Kidney glomerular epithelial cell (primary cell): ENCODE results near the gene MFAP4.
A peak's percentile ranks its signal among the peaks of the same experiment; 100 is the strongest.
"Not testable (repeated sequence)": the region's sequence is repeated elsewhere in the genome, so short reads cannot be mapped to it uniquely, and the experiment has no call there.

ENCODE experiments used
- DNase-seq: peaks from one replicate; lab custom pipeline; 2025; lab: John Stamatoyannopoulos, UW

The MFAP4 gene

DNA sequence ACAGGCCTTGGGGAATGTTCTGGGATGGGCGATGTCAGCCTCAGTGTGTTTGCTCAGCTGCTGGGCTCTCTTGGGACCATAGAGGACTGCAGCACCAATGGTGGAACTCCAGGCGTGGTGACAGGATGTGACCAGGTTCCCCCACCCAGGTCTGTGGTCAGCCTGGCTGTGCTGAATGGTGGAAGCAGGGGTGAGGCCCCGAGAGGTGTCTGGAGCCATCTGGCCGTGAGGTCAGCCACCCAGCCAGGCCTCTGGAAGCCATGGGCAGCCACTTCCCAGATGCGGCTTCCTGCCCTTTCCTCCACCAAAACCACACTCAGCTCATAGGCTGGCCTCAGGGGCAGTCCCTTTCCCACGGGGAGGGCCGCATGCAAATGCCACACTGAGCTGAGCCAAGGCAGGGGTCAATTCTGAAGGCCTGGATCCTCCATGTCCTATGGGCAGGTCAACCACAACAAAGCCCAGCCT, 16.5 kb downstream of the MFAP4 start:
- no peak for DNase-seq

DNA sequence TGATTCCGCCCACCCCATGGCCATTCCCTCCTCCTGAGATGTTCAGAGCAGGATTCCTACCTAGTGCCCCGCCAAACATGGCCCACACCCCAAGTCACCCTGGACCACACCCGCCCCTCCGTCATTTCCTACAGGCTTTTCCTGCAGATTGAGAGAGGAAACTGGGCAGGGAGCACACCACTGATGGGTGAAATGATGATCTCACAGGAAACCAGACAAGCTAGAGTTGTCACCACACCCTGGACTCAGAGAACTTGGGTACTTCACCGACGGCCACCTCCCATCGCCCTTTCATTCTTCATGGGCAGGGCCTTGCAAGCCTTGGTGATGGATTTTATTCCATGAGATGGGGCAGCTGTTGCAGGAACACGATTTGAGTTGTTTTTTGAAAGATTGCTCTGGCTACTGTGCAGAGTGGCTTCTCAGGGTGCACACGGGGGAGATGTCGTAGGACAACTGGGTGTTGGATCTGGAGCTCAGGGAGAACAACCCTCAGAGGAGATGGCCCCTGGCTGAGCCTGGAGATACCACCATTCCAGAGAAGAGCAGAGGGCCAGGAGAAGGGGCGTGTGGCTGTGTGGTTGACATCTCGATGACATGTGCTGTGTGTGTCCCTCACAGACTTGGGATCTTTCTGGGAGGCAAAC, 17.0 kb downstream of the MFAP4 start:
- no peak for DNase-seq

DNA sequence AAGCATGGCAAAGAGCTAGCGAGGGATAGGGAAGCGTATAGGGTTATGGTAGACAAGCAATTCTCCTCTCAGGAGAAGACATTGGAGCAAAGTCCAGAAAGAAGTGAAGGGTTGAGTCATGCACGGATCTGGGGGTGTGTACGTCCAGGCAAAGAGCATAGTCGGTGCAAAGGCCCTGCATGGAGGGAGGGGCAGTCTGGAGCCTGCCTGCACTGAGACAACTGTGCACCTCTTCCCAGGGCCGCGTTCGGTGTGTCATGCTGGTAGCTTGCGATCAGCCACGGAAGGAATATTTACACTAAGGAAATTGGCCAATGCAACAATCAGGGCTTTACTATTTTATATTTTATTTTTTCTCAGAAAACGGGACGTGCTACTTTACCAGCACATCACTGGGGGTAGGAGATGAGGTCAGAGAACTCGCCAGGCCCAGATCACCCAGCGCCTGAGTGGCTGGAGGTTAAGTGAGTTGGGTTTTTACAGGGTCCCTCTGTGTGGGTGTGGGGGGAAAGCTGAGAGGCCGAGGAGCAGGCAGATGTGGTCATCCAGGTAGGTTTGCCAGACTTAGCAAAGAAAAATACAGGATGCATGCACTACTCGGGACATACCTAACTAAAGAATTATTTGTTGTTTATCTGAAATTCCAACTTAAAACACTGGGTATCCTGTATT, 17.7 kb downstream of the MFAP4 start:
- DNase-seq = no peak

DNA sequence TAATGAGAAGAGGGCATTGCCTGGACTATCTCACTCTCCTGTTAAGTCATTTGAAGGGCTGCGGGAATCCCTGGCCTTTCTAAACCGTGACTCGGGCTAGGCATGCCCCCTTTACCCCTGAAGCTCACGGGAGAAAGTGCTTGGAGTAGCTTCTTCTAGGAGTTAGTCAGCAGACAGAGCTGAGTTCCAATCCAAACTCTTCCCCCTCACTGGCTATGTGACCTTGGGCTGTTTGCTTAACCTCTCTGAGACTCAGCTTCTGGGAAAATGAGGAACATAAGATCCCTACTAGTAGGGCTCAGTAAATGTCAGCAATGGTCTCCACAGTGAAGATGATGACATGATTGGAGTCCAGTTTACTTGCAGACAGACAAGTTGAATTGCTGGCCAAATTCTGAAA, 18.8 kb downstream of the MFAP4 start:
- no peak for DNase-seq

DNA sequence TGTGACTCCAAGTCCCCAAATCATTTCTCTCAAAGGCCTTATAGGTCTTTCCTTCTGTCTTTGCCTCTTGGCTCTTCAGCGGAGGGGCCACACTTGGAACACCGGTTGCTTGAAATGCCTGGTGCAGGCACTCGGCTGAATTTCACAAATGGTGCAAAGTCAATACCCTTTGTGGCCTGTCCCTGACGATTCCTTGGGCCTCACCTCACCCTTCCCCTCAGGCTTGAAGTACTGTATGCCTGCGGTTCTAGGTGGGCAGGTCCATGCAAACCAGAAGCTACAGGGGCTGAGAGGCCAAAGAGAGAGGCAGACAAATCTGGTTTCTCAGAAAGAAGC, 20.4 kb downstream of the MFAP4 start:
- DNase-seq = no peak

DNA sequence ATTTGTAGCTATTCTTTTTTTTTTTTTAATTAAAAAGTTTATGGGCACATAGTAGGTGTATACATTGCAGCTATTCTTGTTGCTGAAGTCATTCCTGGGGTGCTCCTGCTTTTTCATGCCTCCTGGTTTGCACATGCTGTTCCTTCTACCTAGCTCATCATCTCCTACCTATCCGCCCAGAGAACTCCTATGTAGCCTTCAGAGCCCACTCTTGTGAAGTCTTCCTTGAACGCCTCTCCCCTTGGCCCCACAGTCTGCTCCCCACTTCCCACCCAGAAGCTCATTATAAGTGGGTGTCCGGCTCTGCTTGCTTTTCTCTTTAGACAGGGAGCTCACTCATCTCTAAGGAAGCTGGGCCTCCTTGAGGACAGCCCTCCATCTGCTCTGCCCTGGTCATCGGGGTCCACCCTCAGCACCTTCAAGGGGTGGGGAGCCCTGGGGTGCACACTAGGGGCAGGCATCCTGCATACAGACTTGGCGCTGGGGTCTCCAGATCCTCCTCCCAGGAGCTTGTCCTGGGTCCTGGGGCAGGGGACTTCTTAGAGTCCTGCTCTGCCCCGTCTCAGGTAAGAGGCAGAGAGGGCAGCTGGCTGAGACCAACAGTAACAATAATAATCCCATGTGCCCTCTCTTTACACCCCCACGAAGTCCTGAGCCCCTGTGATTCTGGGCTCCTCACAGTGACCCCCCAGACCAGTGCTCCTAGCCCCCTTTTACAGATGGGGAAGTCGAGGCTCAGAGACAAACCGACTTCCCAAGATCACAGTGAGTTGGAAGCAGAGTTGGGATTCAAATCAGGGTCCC, 21.0 kb downstream of the MFAP4 start:
- no peak for DNase-seq

DNA sequence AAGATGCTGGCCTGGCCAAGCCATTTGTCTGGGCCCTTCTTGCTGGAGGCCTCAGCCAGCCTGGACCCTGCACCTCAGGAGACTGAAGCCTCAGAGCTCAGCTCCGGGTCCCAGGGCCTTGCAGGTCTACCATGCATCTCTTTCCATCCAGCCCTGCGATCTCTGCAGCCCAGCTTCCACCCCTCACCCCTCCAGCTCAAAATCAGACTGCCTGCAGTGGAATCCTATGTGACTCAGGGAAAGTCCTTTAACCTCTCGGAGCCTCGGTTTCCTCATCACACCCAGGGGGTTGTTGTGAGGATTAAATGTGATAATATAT, 21.5 kb downstream of the MFAP4 start:
- DNase-seq = no peak

DNA sequence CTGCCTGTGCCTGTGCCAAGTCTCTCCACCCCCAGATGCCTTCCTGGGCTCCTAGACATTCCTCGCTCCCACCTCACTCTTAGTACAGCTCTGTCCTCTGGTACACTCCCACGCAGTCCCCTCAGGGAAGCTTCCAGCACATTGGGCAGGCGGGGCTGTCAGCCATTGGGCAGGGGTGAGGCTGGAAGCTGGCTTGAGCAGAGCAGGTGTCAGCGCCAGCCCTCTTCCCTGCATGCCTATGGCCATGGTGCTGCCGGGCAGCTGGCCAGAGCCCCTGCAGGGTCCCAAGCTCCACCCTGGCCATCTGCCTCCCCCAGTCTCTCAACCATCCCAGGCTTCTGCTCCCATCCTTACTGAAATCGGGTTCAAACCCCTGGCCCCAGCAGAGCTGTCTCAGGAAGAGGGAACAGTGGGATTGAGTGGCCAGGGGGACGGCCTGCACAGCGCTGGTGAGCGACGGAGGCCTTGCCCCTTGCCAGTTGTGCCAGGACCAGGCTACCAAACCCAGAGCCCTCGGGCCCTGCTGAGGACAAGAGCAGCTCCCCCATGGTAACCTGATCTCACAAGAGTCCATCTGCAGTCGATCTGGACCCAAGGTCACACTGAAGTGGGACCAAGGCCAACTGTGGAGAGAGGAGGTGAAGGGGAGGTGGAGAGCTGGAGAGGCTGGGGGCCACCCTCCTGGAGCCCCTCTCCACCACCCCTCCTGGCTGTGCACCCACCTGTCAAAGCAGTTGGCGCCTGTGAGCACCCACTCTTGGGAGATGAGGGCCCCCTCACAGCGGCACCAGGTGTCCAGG, 22.1 kb downstream of the MFAP4 start:
- peak; percentile 32 for DNase-seq

DNA sequence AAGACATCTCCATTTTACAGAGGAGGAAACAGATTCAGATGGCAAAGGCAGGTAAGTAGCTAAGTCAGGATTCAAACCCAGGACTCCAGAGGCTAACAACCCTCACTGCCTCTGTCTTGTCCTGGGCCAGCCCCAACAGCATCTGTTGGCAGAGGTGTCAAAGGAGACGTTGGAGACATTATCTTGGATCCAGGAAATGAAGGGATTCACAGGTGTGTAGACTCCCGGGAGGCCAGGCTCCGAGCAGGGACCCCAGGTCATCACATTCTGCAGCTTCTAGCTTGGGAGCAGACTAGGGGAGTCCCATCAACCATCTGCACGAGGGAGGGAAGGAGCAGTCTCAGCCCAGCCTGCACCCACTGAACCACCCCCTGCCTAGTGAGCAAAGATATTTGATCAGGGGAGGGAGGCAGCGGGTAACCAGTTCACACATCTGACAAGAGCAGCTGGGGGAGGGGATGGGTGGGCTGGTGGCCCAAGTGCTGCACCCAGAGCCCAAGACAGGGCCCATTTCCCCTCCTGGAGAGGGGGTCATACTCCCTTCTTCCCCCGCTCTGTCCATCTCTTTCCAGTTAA, 23.4 kb downstream of the MFAP4 start:
- DNase-seq = no peak

DNA sequence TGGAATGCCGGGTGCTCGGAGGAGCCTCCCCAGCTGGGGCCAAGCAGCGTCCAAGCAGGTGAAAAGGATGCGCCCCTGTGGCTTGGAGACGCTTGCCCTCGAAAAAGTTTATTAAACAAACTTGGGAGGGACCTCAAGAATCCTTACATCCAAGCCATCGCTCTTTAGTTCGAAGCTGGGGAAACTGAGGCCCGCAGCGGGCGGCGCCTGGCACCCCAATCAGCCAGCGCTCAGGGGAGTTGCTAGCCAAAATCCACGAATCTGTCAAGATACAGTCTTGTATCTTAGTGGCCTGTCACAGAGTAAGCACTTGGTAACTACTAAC, 23.9 kb downstream of the MFAP4 start:
- DNase-seq = no peak

DNA sequence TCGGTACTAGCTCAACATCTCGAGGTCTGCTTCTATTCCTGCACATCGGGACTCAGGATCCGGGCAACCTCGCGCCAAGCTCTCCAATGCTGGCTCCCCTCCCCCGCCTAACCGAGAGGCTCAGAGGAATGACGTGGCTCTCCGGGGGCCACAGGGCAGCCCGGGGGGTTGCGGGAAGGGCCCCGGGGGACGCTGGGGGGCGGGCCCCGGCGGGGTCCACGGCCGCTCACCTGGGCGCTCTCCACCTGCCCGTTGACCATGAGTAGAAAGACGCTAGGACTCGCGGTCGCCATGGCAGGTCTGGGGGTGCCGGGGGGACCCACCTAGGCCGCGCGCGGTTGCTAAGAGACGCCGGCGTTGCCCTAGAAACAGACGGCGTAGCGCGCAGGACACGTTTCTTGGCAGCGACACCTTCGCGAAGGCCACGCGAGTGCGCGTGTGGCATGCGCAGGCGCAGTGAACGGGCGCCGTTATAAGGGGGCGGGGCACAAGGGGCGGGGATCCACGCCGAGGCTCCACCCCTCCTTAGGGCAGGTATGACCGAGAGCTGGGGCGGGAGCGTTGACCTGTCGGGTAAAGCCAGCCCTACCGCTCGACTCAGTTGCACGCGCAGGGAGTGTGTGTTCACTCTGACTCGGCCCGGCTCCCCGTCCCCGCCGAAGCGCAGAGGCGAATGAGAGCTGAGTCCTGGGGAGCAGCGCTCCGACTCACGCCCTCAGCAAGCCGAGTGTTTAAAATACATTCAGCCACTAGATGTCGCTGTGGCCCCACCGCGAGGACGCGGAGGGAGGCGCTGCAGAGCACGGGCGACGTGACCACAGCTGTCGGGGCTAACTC, 24.5 kb downstream of the MFAP4 start, which contains the start of gene B9D1:
B9D1 (minus strand) TSS at position 447 of the 837 bp plus-strand sequence; CDS start at position 293, 154 bp downstream.
- peak; percentile 94 for DNase-seq

DNA sequence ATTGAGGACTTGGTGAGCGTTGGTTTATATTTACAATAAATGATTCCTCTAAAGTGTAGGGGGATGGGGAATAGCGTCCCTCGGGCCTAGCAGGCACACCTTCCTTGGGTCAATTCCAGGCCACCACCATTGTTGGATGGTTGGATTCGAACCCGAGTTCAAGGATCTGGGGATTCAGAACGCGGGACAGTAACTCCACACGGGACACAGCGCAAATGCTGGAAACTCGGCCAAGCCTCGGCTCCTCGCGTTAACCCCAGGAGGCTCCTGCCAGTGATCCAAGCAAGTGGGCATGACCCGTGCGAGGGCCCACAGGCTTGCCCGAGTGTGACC, 25.1 kb downstream of the MFAP4 start:
- DNase-seq = no peak

DNA sequence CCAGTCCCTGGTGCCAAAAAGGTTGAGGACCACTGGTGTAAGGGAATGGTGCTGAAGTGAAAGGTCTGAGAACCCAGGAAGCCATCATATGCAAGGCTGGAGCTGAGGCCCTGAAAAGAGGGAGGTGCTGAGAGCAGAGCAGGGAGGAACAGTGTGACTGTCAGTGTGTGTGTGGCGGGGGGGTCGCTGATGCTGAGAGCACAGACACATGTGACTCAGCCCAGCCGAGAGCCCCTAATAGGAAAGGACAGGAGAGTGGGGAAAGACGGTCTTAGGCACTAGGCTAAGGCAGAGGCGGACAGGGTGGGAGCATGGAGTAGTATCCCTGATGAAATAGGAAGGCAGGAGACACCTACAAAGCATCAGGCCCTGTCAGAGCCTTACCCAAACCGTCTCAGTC, 25.7 kb downstream of the MFAP4 start:
- no peak for DNase-seq

DNA sequence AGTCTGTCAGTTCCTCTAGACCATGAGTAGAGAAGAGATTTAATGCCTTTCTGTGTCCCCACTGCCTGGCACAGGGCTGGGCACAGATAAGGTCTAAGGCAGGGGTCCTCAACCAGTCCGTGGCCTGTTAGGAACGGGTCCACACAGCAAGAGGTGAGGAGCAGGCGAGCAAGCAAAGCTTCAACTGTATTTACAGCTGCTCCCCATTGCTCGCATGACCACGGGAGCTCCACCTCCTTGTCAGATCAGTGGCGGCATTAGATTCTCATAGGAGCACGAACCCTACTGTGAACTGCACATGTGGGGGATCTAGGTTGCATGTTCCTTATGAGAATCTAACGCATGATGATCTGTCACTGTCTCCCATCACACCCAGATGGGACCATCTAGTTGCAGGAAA, 26.2 kb downstream of the MFAP4 start:
- no peak for DNase-seq

DNA sequence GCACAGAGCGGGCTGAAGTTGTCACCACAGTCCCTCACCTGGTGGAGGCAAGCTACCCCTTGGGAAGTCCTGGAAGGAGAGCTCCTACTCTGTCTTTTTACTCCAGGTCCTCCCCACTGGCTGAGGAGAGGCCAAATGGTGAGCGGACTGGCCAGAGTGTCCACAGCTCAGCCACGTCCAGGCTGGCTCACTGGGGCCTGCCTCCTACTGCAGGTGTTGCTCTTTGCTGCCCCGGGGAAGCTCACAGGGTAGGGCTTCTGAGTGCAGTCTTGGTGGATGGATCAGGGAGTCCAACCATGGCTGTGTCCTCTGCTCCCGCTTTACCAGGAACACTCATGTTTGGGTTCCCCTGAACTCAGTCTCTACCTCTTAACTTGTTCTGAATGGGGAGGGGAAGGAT, 27.1 kb downstream of the MFAP4 start:
- DNase-seq = no peak

DNA sequence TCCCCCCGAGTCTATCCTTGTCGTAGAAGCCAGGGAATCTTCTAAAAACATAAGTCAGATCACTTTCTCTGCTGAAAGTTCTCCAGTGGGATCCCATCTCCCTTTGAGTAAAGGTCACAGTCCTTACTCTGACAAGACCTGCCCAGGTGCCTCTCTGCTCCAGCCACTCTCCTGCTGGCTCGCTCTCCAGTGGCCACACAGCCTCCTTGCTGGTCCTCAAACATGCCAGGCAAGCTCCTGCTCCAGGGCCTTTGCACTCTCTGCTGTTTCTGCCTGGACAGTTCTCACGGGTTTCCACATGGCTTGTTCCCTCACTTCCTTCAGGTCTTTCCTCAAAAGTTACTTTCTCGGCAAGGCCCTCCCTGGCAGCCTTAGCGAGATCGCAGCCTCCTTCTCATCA, 27.8 kb downstream of the MFAP4 start:
- no peak for DNase-seq

DNA sequence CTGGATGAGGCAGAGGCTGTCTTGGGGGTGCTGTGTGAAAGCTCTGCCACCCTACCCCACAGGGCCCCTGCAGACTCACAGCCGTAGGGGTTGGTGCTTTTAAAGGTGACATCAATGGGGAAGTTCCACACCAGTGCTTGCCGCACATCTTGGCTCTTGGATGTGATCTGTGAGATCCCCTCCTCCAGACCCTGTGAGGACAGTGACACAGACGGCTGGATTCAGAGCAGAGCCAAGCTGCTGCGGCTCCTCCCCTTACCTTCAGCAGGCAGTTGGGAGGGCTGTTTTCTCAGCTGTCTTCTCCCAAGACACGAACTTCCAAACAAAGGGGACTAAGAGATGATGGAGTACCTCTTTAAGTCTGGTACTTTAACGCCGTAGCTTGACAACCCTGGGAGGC, 29.2 kb downstream of the MFAP4 start:
- no peak for DNase-seq

DNA sequence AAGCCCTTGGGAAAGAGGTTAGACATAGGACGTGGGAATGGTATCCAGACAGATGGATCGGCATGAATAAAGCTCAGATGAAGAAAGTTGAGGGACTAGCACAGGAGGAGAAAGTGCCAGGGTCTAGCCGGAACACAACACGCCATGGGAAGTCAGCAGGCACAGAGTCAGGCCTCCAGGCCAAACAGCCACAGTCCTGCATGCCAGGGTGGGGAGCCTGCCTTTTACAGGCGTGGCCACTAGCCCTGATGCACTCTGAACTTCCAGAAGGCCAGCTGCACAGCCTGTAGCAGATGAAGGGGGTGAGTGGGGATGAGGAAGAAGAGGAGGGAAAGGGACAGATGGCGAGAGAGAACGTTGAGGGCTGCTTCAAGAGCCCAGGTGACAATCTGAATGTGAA, 29.6 kb downstream of the MFAP4 start:
- DNase-seq = no peak

DNA sequence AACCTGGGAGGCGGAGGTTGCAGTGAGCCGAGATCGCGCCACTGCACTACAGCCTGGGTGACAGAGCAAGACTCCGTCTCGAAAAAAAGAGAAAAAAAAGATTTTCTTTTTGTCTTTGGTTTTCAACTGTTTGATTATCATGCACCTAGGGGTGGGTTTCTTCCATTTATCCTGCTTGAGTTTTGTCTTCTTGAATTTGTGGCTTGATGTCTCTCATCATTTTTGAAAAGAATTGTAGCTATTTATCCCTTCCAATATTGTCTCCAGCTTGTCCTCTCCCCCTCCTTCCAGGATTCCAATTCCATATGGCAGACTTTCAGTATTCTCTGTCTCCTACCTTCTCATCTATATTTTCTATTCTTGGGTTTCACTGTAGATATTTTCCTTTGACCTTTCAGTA, 32.2 kb downstream of the MFAP4 start:
- no peak for DNase-seq

DNA sequence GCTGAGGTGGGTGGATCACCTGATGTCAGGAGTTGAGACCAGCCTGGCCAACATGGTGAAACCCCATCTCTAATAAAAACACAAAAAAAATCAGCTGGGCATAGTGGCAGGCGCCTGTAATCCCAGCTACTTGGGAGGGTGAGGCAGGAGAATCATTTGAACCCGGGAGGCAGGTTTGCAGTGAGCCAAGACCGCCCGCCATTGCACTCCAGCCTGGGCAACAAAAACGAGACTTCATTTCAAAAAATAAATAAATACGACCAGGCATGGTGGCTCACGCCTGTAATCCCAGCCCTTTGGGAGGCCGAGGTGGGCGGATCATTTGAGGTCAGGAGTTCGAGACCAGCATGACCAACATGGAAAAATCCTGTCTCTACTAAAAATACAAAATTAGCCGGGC, 33.6 kb downstream of the MFAP4 start:
- DNase-seq = not testable (repeated sequence)

DNA sequence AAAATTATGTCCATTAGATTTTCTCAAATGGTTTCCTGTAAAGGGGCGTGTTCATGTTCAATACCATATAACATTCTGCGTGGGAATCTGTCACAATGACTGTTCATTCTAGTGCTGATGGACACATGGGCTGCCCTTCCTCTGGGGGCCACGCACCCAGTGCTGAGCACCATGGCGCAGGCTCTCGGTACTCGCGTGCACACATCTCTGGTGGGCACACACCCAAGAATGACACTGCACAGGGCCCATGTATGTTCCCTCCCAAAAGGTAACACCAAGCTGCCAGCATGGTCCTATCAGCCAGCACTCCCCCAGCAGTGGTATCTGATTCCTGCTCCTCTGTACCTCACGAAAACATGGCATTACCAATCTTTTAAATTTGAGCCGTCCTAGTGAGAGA, 38.2 kb downstream of the MFAP4 start:
- no peak for DNase-seq
